GM21360 (cell line): Measurements from ENCODE around the gene CDR2.

Experiments used
- ATAC-seq: cut with Tn5 transposase; IDR thresholded peaks from one replicate; pipeline ENCODE4 v1.9.1; 2021; ENCODE audit warnings: mild to moderate bottlenecking, moderate library complexity; ENCODE audit not compliant: unreplicated experiment

CDR2 gene

GRCh38 chr16:22325598-22326368 lies 48.6 kb downstream of the CDR2 start:
- ATAC-seq, result no peak

GRCh38 chr16:22324787-22325597 lies 49.4 kb downstream of the CDR2 start:
- no peak for ATAC-seq

GRCh38 chr16:22323959-22324786 lies 50.2 kb downstream of the CDR2 start:
- no peak for ATAC-seq

GRCh38 chr16:22323173-22323958 lies 51.1 kb downstream of the CDR2 start:
- no peak for ATAC-seq

- no peak for ATAC-seq
These were observed 51.7 kb downstream of the CDR2 start for GRCh38 chr16:22322741-22323140.

- no peak for ATAC-seq
These were observed 52.4 kb downstream of the CDR2 start for GRCh38 chr16:22322021-22322471.

- no peak for ATAC-seq
These were observed 52.9 kb downstream of the CDR2 start for GRCh38 chr16:22321340-22322001.

GRCh38 chr16:22320572-22321339 lies 53.7 kb downstream of the CDR2 start:
- no peak for ATAC-seq

- no peak for ATAC-seq
These were observed 55.6 kb downstream of the CDR2 start for GRCh38 chr16:22318690-22319358.

GRCh38 chr16:22317625-22318024 lies 56.8 kb downstream of the CDR2 start:
- ATAC-seq, result no peak

GRCh38 chr16:22317001-22317530 lies 57.4 kb downstream of the CDR2 start:
- ATAC-seq, result no peak

- no peak for ATAC-seq
These were observed 58.0 kb downstream of the CDR2 start for GRCh38 chr16:22316411-22316811.

- no peak for ATAC-seq
These were observed 58.4 kb downstream of the CDR2 start for GRCh38 chr16:22315979-22316378.

GRCh38 chr16:22314661-22315626 lies 59.5 kb downstream of the CDR2 start:
- no peak for ATAC-seq

GRCh38 chr16:22313876-22314470 lies 60.4 kb downstream of the CDR2 start:
- no peak for ATAC-seq

GRCh38 chr16:22312897-22313781 lies 61.3 kb downstream of the CDR2 start:
- no peak for ATAC-seq
